Peyer's patch (tissue), 4 donors: ENCODE measurements around the gene ARCN1.

Experiments
- POLR2A ChIP-seq, 2 donors: fragments of 450-650 bp; IDR thresholded peaks; one replicate each; pipeline ENCODE4 v1.5.1; 2017; ENCODE audit warnings: antibody characterized with exemption in 2 of 2, mild to moderate bottlenecking in 2 of 2, moderate library complexity in 2 of 2
- TF ChIP-seq, protein P1 (sequence below), 6 experiments: fragments of 450-650 bp in 4 of 6; fragments of 200-600 bp in 2 of 6; sonication (generic) in 1 of 6; IDR thresholded peaks; one replicate each; pipeline ENCODE4 v1.5.1; 2017 to 2019; ENCODE audit warnings: antibody characterized with exemption in 6 of 6, mild to moderate bottlenecking in 3 of 6, moderate library complexity in 1 of 6

DNA sequence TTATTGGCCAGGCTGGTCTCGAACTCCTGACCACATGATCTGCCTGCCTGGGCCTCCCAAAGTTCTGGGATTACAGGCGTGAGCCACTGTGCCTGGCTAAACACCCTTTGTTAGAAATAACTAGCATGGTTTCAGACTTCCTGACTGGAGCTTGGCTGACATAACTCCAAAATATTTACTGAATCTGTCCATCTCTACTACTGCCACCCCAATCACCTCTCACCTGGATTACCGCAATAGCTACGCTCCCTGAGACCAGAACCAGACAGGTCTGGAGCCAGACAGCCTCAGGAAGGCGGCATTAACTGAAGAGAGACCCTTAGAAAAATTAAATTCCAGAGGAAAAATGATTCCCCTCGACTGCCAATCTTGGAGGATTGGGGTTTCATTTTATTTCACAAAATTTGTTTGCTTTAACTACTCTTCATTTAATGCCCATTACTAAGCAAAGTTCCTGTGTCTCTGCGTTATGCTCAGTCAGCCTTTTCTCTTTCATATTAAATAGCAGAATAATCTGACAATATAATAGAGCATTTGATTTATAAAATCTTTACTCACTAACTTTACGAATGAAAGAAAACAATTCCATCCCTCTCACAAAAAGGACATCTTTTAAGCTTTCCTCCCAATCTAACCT is 28.1 kb upstream of the ARCN1 start:
- TF ChIP-seq POLR2A (IDR thresholded peaks at IDR 0.05), result no peak
- TF ChIP-seq, protein P1, sequence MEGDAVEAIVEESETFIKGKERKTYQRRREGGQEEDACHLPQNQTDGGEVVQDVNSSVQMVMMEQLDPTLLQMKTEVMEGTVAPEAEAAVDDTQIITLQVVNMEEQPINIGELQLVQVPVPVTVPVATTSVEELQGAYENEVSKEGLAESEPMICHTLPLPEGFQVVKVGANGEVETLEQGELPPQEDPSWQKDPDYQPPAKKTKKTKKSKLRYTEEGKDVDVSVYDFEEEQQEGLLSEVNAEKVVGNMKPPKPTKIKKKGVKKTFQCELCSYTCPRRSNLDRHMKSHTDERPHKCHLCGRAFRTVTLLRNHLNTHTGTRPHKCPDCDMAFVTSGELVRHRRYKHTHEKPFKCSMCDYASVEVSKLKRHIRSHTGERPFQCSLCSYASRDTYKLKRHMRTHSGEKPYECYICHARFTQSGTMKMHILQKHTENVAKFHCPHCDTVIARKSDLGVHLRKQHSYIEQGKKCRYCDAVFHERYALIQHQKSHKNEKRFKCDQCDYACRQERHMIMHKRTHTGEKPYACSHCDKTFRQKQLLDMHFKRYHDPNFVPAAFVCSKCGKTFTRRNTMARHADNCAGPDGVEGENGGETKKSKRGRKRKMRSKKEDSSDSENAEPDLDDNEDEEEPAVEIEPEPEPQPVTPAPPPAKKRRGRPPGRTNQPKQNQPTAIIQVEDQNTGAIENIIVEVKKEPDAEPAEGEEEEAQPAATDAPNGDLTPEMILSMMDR (IDR thresholded peaks at IDR 0.05), result no peak
